CD4-positive, alpha-beta memory T cell (primary cell): ENCODE measurements around the gene GKAP1. TPM values are rescaled to one million over a fixed set of nuclear protein-coding genes. Genes with fewer than 3 reads are reported as not detected.
"Not testable (repeated sequence)": the region's sequence is repeated elsewhere in the genome, so short reads cannot be mapped to it uniquely, and the experiment has no call there.

Experiments
- CTCF ChIA-PET: fragments of 350-600 bp; sonication (Branson Sonifier 250); formaldehyde crosslinking; loops from one replicate; lab custom pipeline; 2021; ENCODE audit warnings: inconsistent platforms; ENCODE audit not compliant: partially characterized antibody; lab: Charles Lee
- POLR2A ChIA-PET: fragments of 350-600 bp; sonication (Branson Sonifier 250); formaldehyde crosslinking; loops from one replicate; lab custom pipeline; 2021; ENCODE audit not compliant: partially characterized antibody; lab: Charles Lee
- DNase-seq, 5 donors: peaks; one replicate each; pipeline versions ENCODE4 v3.0.0 to v3.0.0-alpha.2; 2020 to 2022; ENCODE audit warnings: mixed read lengths in 1 of 5
- H3K27ac ChIP-seq: one replicate; pipeline ENCODE4 v1.7.0; 2013; ENCODE audit warnings: low read depth, low read length
- H3K27me3 ChIP-seq: 2 replicates; pipeline ENCODE4 v1.7.0; 2013; ENCODE audit warnings: mild to moderate bottlenecking, low read length, moderate library complexity; ENCODE audit not compliant: insufficient read depth
- H3K36me3 ChIP-seq: 2 replicates; pipeline ENCODE4 v1.7.0; 2013; ENCODE audit warnings: mild to moderate bottlenecking, low read length, moderate library complexity; ENCODE audit not compliant: insufficient read depth
- H3K4me1 ChIP-seq: 2 replicates; pipeline ENCODE4 v1.7.0; 2013; ENCODE audit warnings: mild to moderate bottlenecking, low read length, moderate library complexity; ENCODE audit not compliant: insufficient read depth
- H3K4me3 ChIP-seq, 2 donors: one replicate each; pipeline ENCODE4 v1.7.0; 2013; ENCODE audit warnings: low read length in 2 of 2, mild to moderate bottlenecking in 1 of 2
- H3K9me3 ChIP-seq, 2 donors: one replicate each; pipeline ENCODE4 v1.7.0; 2013; ENCODE audit warnings: low read length in 2 of 2, control low read depth in 1 of 2; ENCODE audit not compliant: control insufficient read depth in 1 of 2
- H3K27ac Mint-ChIP-seq, 7 donors: one replicate each; pipeline ENCODE4 v1.8.0; 2020 to 2021; ENCODE audit warnings: mixed read lengths in 7 of 7, mild to moderate bottlenecking in 6 of 7, inconsistent platforms in 3 of 7, moderate library complexity in 3 of 7
- H3K27me3 Mint-ChIP-seq, 2 donors: one replicate each; pipeline ENCODE4 v1.8.0; 2020 to 2021; ENCODE audit warnings: mixed read lengths in 2 of 2
- H3K36me3 Mint-ChIP-seq, 2 donors: one replicate each; pipeline ENCODE4 v1.8.0; 2020 to 2021; ENCODE audit warnings: mixed read lengths in 2 of 2, inconsistent platforms in 1 of 2, mild to moderate bottlenecking in 1 of 2
- H3K4me1 Mint-ChIP-seq, 4 donors: one replicate each; pipeline ENCODE4 v1.8.0; 2020 to 2021; ENCODE audit warnings: mixed read lengths in 4 of 4, mild to moderate bottlenecking in 1 of 4
- H3K4me3 Mint-ChIP-seq, 8 donors: one replicate each; pipeline ENCODE4 v1.8.0; 2020 to 2021; ENCODE audit warnings: mixed read lengths in 8 of 8, mild to moderate bottlenecking in 7 of 8, moderate library complexity in 6 of 8, inconsistent platforms in 3 of 8
- H3K9me3 Mint-ChIP-seq, 8 donors: one replicate each; pipeline ENCODE4 v1.8.0; 2020 to 2021; ENCODE audit warnings: mixed read lengths in 8 of 8, mild to moderate bottlenecking in 5 of 8, inconsistent platforms in 3 of 8, moderate library complexity in 1 of 8
- intact Hi-C: fragments of 100-400 bp; cut with micrococcal nuclease; formaldehyde crosslinking; loops from one replicate; pipeline ENCODE4 v1.15.1; 2023
- polyA plus RNA-seq, 2 donors: library from polyadenylated mRNA; unstranded; fragments of 300-500 nt; fragmentation: Illumina TruSeq; gene quantifications; one replicate each; pipeline ENCODE4 v1.2.3, GENCODE V29; 2021
- total RNA-seq, 2 experiments: library from RNA; stranded (reverse); gene quantifications; one replicate each; pipeline ENCODE4 v1.2.3, GENCODE V29; 2021

GKAP1 gene
- total and polyA plus RNA-seq, 4 experiments from 2014 or later: 3.3 to 13.1 (median 9.0) TPM

DNA sequence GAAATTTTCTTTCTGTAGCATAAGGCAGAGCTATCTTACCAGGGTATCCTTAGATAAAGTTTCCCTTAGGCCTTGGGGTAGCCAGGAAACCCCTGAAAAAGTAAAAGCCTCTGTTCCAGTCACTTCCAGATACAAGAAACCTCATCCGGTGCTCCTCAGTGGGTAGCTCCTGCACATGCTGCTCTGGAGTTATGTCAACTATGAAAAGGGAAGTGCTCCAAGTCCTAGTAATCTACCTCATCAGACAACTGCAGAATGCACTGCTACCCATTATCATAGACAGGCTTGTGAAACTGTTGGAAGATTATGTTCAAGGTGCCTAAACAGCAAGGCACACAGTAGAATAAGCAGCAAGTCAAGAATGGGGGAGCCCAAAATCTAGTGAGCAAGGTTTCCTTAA lies 8.4 kb downstream of the GKAP1 start:
- H3K27ac Mint-ChIP-seq, H3K9me3 Mint-ChIP-seq, H3K9me3 ChIP-seq, H3K27me3 Mint-ChIP-seq, H3K36me3 ChIP-seq, H3K4me3 Mint-ChIP-seq, CTCF ChIA-PET, DNase-seq, H3K4me1 Mint-ChIP-seq, H3K27ac ChIP-seq, H3K4me1 ChIP-seq, H3K27me3 ChIP-seq, H3K4me3 ChIP-seq, POLR2A ChIA-PET, intact Hi-C loops: not testable (repeated sequence)
- H3K36me3 Mint-ChIP-seq: peaks cover 13% of the 10 kb centered on the region in 2 donors

DNA sequence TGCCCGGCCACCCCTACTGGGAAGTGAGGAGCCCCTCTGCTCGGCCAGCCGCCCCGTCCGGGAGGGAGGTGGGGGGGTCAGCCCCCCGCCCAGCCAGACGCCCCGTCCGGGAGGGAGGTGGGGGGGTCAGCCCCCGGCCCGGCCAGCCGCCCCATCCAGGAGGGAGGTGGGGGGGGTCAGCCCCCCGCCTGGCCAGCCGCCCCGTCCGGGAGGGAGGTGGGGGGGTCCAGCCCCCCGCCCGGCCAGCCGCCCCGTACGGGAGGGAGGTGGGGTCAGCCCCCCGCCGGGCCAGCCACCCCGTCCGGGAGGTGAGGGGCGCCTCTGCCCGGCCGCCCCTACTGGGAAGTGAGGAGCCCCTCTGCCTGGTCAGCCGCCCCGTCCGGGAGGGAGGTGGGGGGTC lies 13.1 kb downstream of the GKAP1 start:
- H3K27ac Mint-ChIP-seq, H3K27me3 Mint-ChIP-seq, H3K9me3 Mint-ChIP-seq, intact Hi-C loops, H3K4me3 ChIP-seq, H3K27me3 ChIP-seq, H3K27ac ChIP-seq, CTCF ChIA-PET, POLR2A ChIA-PET, H3K4me3 Mint-ChIP-seq, DNase-seq, H3K4me1 Mint-ChIP-seq, H3K4me1 ChIP-seq, H3K9me3 ChIP-seq, H3K36me3 ChIP-seq: not testable (repeated sequence)
- H3K36me3 Mint-ChIP-seq: peaks cover 10 to 13% of the 10 kb centered on the region in 2 donors

- H3K27ac Mint-ChIP-seq, H3K27me3 Mint-ChIP-seq, DNase-seq, H3K27ac ChIP-seq, H3K27me3 ChIP-seq, CTCF ChIA-PET, H3K9me3 Mint-ChIP-seq, H3K4me1 ChIP-seq, H3K9me3 ChIP-seq, POLR2A ChIA-PET, intact Hi-C loops, H3K4me3 ChIP-seq, H3K4me3 Mint-ChIP-seq, H3K36me3 ChIP-seq, H3K4me1 Mint-ChIP-seq: not testable (repeated sequence)
- H3K36me3 Mint-ChIP-seq: peaks cover 11 to 14% of the 10 kb centered on the region in 2 donors
Observed at GRCh38 chr9:83803941-83804340, 13.6 kb downstream of the GKAP1 start.

- POLR2A ChIA-PET: no interaction called here
- CTCF ChIA-PET: no interaction called here
- no peak overlapping the region for H3K4me3 ChIP-seq
Observed at GRCh38 chr9:83800236-83801033, 17.1 kb downstream of the GKAP1 start.

GRCh38 chr9:83794051-83794450 lies 23.5 kb downstream of the GKAP1 start:
- POLR2A ChIA-PET: no interaction called here
- no peak overlapping the region for H3K27ac Mint-ChIP-seq

More at GRCh38 chr9:83800236-83801033, 17.1 kb downstream of the GKAP1 start:
- Mint-ChIP-seq H3K36me3 (peaks cover 16 to 22% of the 10 kb centered on the region in 2 donors), H3K4me1 (peaks cover 0 to 2% (median 0%) of the 10 kb centered on the region in 4 donors), H3K4me3 (no peak overlapping the region), H3K27ac (no peak overlapping the region), H3K27me3 (no peaks in the 10 kb centered on the region), H3K9me3 (no peaks in the 10 kb centered on the region)
- intact Hi-C loops: no loop called here
- DNase-seq: no peak
- H3K27ac ChIP-seq: no peak overlapping the region
- no peaks in the 10 kb centered on the region for H3K9me3 ChIP-seq
- H3K36me3 ChIP-seq: peaks cover 5% of the 10 kb centered on the region
- no peaks in the 10 kb centered on the region for H3K27me3 ChIP-seq
- H3K4me1 ChIP-seq: no peaks in the 10 kb centered on the region

GRCh38 chr9:83792746-83793145 lies 24.8 kb downstream of the GKAP1 start:
- POLR2A ChIA-PET: no interaction called here
- Mint-ChIP-seq H3K4me1 (peaks cover 0 to 3% (median 0%) of the 10 kb centered on the region in 4 donors), H3K36me3 (peaks cover 14 to 21% of the 10 kb centered on the region in 2 donors), H3K4me3 (no peak overlapping the region), H3K27me3 (no peaks in the 10 kb centered on the region), H3K9me3 (no peaks in the 10 kb centered on the region), H3K27ac (no peak overlapping the region)
- intact Hi-C loops: no loop called here
- H3K27ac ChIP-seq: no peak overlapping the region
- no peaks in the 10 kb centered on the region for H3K27me3 ChIP-seq
- no peaks in the 10 kb centered on the region for H3K36me3 ChIP-seq
- H3K9me3 ChIP-seq: no peaks in the 10 kb centered on the region
- CTCF ChIA-PET: interaction anchor here (1.2 kb wide), 1 partner anchor 9 kb away, joined by 3 read pairs; no protein-coding TSS in a partner anchor
- H3K4me1 ChIP-seq: no peaks in the 10 kb centered on the region
- DNase-seq: no peak
- no peak overlapping the region for H3K4me3 ChIP-seq

More at GRCh38 chr9:83794051-83794450, 23.5 kb downstream of the GKAP1 start:
- Mint-ChIP-seq H3K27me3 (no peaks in the 10 kb centered on the region), H3K36me3 (peaks cover 15 to 29% of the 10 kb centered on the region in 2 donors), H3K4me1 (peaks cover 0 to 3% (median 0%) of the 10 kb centered on the region in 4 donors), H3K4me3 (peak overlapping the region in 1 of 8 donors; percentile 17), H3K9me3 (no peaks in the 10 kb centered on the region)
- no peak overlapping the region for H3K4me3 ChIP-seq
- peaks cover 5% of the 10 kb centered on the region for H3K36me3 ChIP-seq
- no peak overlapping the region for H3K27ac ChIP-seq
- intact Hi-C loops: no loop called here
- no peaks in the 10 kb centered on the region for H3K4me1 ChIP-seq
- CTCF ChIA-PET: no interaction called here
- no peaks in the 10 kb centered on the region for H3K9me3 ChIP-seq
- H3K27me3 ChIP-seq: no peaks in the 10 kb centered on the region
- no peak for DNase-seq

DNA sequence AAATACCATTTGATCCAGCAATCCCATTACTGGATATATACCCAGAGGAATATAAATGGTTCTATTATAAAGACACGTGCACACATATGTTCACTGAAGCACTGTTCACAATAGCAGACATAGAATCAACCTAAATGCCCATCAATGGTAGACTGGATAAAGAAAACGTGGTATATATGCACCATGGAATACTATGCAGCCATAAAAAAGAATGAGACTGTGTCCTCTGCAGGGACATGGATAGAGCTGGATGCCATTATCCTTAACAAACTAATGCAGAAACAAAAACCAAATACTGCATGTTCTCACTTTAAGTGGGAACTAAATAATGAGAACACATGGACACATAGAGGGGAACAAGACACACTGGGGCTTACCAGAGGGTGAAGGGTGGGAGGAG lies 39.4 kb downstream of the GKAP1 start:
- POLR2A ChIA-PET: no interaction called here
- Mint-ChIP-seq H3K36me3 (peaks cover 14 to 30% of the 10 kb centered on the region in 2 donors), H3K4me1 (peaks cover 0 to 1% (median 0%) of the 10 kb centered on the region in 4 donors), H3K27me3 (no peaks in the 10 kb centered on the region), H3K27ac (no peak overlapping the region), H3K4me3 (peak overlapping the region in 1 of 8 donors; percentile 31), H3K9me3 (no peaks in the 10 kb centered on the region)
- no peaks in the 10 kb centered on the region for H3K4me1 ChIP-seq
- CTCF ChIA-PET: no interaction called here
- H3K9me3 ChIP-seq: no peaks in the 10 kb centered on the region
- no peaks in the 10 kb centered on the region for H3K36me3 ChIP-seq
- H3K27ac ChIP-seq: no peak overlapping the region
- H3K4me3 ChIP-seq: no peak overlapping the region
- DNase-seq: no peak
- intact Hi-C loops: no loop called here
- H3K27me3 ChIP-seq: no peaks in the 10 kb centered on the region
